Left kidney (tissue), 8 donors: ENCODE data around the gene LBX1. TPM values are rescaled to one million over a fixed set of nuclear protein-coding genes. Genes with fewer than 3 reads are reported as not detected.

Source experiments
- DNase-seq: peaks from one replicate; pipeline ENCODE4 v3.0.0-alpha.2; 2013
- long read RNA-seq, 8 donors: transcript quantifications; one replicate each; lab custom pipeline, GENCODE V29; 2026
- polyA plus RNA-seq: library from polyadenylated mRNA; unstranded; fragments of 120-200 nt; gene quantifications from one replicate; pipeline ENCODE4 v1.2.1, GENCODE V29; 2013; ENCODE audit not compliant: insufficient read length

Gene LBX1, protein sequence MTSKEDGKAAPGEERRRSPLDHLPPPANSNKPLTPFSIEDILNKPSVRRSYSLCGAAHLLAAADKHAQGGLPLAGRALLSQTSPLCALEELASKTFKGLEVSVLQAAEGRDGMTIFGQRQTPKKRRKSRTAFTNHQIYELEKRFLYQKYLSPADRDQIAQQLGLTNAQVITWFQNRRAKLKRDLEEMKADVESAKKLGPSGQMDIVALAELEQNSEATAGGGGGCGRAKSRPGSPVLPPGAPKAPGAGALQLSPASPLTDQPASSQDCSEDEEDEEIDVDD
- not detected for polyA plus RNA-seq
- long read RNA-seq, donor 1 = 0 reads
- long read RNA-seq, donor 2 = 0 reads
- long read RNA-seq, donor 3 = 0 reads
- long read RNA-seq, donor 4 = 0 reads
- long read RNA-seq, donor 5 = 0 reads
- long read RNA-seq, donor 6 = 0 reads
- long read RNA-seq, donor 7 = 0 reads
- long read RNA-seq, donor 8 = 0 reads

DNA sequence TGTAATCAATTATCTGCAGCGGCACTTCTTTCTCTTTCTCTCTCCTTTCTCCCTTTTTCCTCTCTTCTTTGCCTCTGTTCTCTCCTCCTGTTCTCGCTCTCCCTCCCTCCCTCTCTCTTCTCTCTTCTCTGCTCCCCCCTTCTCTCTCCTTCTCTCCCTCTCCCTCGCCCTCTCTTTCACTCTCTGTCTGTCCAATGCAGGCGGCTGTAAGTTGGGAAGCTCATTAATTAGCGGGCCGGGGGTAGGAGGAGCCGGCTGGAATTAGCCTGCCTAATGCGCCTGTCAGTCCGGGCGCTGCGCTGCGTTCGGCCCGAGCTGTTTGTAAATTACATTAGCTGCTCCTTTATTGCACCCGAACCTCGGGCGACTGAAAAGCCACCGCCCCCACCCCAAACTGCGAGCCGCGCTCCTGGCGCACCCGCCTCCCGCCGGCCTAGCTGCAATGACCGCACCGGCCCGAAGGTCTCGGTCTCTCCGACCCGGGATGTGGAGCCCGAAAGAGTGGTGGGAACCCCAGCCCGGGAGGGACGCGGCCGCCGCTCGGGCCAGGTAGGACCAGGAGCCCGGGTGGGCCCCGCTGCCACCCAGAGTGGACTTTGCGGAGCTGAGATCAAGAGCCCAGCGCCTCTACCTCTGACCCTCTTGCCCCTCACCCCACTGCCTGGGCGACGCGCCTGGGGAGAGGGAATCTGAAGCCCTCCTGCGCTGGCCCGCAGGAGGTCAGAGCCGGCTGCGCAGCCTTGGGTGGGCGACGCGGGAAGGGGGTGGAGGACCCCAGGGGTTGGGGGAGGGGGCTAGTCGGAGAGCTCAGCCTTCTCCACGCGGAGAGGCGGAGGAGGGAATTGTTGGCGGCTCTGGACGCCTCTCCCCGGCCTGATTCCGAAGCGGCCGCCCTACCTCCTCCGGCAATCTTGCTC lies at the start of gene LBX1:
LBX1 (minus strand) TSS at position 198 of the 917 bp plus-strand sequence. CDS start 648 bp downstream, outside the sequence.
- DNase-seq = no peak

DNA sequence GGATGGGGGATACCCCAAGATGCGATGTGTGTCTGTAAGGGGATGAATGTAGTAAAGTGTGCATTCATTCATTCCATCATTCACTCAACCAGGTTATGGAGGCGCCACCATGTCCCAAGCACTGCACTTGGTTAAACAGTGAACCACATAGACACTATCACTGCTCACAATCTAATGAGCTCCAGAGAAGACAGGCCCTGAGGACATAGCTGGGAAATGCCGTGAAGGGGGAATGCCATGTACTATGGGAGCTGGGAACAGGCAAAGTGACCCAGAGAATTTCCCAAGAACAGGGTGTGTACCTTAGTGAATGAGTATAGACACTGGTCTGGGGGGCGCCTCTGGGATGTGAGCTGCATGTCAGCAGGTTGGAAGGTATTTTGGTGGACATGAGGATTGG lies 44.5 kb upstream of the LBX1 start:
- no peak for DNase-seq

DNA sequence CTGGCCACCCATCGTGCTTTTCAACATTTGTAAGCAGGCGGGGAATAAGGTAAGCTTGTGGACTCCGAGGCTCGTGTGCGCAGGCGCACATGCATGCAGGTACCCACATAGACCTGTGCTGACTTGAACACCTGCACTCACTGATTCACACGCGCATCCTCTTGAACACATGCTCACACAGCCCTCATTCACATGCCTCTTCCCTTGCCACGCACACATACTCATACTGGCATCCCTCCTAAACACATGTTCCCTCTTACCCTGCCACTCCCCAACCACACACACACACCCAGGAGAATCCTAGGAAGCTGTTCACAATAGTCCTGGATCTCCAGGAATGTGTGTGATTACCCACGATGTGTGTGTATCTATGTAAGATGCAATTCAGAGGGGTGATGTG lies 44.1 kb upstream of the LBX1 start:
- no peak for DNase-seq

DNA sequence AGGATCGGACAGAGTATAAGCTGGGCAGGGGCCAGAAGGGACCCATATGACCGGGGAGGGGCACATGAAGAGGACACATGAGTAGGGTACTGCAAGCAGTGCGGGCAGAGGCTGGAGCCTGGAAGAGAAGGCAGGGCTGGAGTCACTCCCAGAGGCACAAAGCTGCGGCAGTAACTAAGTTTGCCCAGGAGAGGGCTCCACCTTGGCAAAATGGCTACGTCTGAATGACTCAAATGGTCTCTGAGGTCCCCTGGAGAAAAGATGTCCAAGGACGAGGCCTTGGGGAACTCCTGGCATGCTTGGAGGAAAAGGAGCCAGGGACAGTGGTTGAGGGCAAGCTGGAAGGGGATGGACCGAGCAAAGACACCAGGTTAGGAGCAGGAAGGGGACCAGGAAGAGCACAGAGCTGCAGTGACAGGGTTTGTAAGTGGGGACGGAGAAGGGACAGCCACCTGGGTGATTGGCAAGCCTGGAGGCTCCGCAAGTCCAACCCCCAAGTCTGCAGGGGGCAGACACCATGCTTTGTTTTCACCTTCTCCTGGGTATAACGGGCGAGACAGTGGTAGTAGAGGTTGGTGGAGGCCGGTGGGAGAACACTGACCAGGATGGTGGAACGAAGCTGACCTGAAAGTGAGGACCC lies 43.1 kb upstream of the LBX1 start:
- peak; percentile 69 for DNase-seq

- no peak for DNase-seq
Measured at GRCh38 chr10:101270763-101271162, 41.5 kb upstream of the LBX1 start.

- DNase-seq = no peak
Measured at GRCh38 chr10:101267776-101268175, 38.5 kb upstream of the LBX1 start.

GRCh38 chr10:101267290-101267680 lies 38.0 kb upstream of the LBX1 start:
- DNase-seq = no peak

GRCh38 chr10:101266381-101267289 lies 37.4 kb upstream of the LBX1 start:
- no peak for DNase-seq

DNA sequence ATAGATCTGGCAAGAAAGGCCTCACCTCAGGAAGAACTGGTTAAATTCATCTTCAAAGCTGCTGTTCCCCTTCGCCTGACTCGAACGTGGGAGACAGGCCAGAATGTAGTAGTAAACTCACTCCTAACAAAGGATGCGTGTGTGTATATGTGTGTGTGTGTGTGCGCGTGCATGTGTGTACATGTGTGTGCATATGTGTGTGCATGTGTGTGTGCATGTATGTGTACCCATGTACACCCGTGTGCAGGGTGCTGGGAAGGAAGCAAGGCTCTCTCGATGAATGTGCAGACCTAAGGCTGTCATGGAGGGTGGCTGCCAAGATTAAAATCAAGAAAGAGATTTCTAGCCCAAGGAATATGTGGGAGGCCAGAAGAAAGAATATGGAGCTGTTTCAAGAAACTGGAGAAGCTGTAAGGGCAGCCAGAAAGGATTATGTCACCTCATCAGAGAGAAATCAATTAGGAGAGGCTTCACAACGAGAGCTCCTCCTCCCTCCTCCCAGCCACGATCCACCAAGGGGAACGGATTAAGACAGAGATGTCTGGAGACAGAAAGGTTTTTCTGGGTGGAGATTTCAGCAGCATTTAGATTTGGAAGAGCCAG lies 34.0 kb upstream of the LBX1 start:
- DNase-seq = no peak

GRCh38 chr10:101262147-101262546 lies 32.9 kb upstream of the LBX1 start:
- DNase-seq = no peak

- no peak for DNase-seq
Measured at GRCh38 chr10:101261702-101262101, 32.4 kb upstream of the LBX1 start.

DNA sequence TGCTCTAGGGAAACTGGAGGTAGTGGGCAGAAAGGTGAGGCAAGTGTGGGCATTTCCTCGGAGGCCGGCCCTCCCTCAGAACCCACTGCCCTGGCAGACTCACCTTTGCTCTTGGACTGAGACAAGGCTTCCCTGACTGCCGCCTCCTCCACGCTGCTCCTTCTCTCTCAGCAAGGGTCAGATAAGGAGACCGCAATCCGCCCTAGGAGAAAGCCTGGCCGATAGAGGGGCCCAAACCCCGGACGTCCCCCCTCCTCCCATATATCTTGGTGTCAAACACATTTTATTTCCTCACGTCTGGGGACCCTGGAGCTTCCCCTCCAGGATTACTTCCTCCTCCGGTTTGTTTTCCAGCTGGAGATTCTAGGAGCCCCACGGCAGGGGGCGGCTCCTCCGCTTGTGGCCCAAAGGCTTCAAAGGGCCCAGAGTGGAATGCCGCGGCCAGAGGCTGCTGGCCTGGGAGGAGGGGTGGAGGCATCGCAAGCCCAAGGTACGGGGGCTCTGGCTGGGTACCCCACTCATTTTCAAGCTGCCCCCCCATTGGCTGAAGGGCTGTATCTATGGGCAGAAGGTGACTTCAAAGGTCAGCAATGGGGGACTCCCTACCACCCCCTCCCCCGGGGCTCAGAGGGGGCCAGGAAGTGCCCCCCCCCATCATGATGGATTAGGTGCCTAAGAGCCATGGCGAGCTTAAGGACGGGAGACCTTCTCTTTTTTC lies 31.7 kb upstream of the LBX1 start:
- no peak for DNase-seq

DNA sequence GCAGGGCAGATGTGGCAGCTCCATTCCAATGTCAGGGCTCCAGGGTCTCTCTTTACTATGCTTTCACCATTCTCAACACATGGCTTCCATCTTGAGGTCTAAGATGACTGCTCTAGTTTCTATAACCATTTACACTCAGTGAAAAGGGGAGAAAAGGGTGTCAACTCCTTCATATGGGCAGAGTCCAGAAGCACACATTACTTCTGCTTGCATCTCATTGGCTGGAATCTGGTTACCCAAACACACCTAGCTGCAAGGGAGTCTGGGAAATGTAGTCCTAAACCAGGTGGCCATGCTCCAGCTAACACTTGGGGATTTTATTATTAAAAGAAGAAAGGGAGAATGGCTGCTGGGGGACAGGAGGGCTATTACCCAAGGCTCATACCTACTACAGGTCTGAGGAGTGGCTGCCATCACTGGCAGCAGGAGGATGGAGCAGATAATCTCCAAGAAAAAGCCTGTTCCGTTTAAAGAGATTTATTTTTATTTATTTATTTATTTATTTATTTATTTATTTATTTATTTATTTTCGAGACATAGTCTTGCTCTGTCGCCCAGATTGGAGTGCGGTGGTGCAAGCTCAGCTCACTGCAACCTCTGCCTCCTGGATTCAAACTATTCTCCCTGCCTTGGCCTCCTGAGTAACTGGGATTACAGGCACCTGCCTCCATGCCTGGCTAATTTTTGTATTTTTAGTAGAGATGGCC lies 29.1 kb upstream of the LBX1 start:
- no peak for DNase-seq

- DNase-seq = no peak
Measured at GRCh38 chr10:101257491-101257890, 28.2 kb upstream of the LBX1 start.

- no peak for DNase-seq
Measured at GRCh38 chr10:101257084-101257483, 27.8 kb upstream of the LBX1 start.

GRCh38 chr10:101256387-101256786 lies 27.1 kb upstream of the LBX1 start:
- DNase-seq = no peak

DNA sequence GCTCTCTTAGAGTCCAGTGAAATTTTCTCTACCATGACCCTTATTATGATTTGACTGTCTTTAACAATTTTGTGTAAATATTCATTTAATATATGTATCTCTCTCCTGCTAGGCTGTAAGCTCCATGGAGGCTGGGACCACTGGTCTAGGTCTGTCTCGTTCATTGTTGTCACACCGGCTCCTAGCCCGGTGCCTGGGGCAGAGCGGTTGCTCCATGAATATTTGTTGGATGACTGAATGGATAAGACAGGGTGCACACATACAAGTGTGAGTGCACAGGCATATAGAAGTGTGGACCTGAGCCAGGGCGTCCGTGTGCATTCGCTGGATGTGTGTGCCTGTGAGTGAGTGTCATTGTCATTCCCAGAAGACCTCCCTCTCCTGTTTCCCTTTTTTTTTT lies 20.9 kb upstream of the LBX1 start:
- no peak for DNase-seq

DNA sequence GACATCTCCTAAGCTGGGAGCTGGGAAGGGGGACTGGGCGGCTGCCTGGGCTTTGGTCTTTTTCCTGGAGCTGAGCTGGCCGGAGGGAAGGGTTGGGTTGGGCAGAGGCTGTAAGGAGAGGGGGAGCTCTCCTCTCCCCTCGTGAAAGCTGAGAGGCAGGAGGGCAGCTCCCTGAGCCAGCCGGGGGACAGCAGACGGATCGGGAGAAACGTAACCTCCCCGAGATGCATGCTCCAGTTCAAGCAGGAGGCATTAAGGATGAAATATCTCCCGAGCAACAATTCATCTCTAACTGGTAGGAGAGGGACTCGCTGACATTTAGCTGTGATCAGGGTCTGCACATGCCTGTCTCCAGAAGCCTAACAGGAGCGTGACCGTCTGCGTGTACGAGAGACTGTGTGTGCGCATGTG lies 19.9 kb upstream of the LBX1 start:
- no peak for DNase-seq

GRCh38 chr10:101246639-101247038 lies 17.4 kb upstream of the LBX1 start:
- no peak for DNase-seq
